ENCODE measurements around the gene CYP8B1.

The CYP8B1 gene

GRCh38 chr3:42843713-42844411 lies 31.8 kb downstream of the CYP8B1 start:
- no peak for TF ChIP-seq CTCF (conservative IDR thresholded peaks at IDR 0.05; ENCODE audit: low read depth, low read length)
- H3K27ac ChIP-seq: no peak overlapping the region
- H3K9ac ChIP-seq: no peak overlapping the region
- H2AFZ ChIP-seq (ENCODE audit: low read depth): no peak overlapping the region
- H3K27me3 ChIP-seq (ENCODE audit: insufficient read depth, low read depth): no peaks in the 10 kb centered on the region
- no peak overlapping the region for H3K4me3 ChIP-seq (IDR thresholded peaks at IDR 0.05; ENCODE audit: insufficient read depth, low read depth, low read length)
- no peak overlapping the region for H3K4me2 ChIP-seq
- H3K79me2 ChIP-seq (ENCODE audit: insufficient read depth, low read depth): no peaks in the 10 kb centered on the region
- no peaks in the 10 kb centered on the region for H3K36me3 ChIP-seq (ENCODE audit: insufficient read depth)
- no peaks in the 10 kb centered on the region for H4K20me1 ChIP-seq (ENCODE audit: insufficient read depth)
- H3K4me1 ChIP-seq (ENCODE audit: low read depth, poor library complexity, severe bottlenecking): no peaks in the 10 kb centered on the region

- Histone ChIP-seq H3K27ac (no peak overlapping the region), H3K79me2 (ENCODE audit: insufficient read depth, low read depth) (no peaks in the 10 kb centered on the region), H3K9ac (no peak overlapping the region), H4K20me1 (ENCODE audit: insufficient read depth) (no peaks in the 10 kb centered on the region), H3K4me2 (no peak overlapping the region), H3K4me3 (IDR thresholded peaks at IDR 0.05; ENCODE audit: insufficient read depth, low read depth, low read length) (no peak overlapping the region), H3K27me3 (ENCODE audit: insufficient read depth, low read depth) (no peaks in the 10 kb centered on the region), H2AFZ (ENCODE audit: low read depth) (no peak overlapping the region), H3K4me1 (ENCODE audit: low read depth, poor library complexity, severe bottlenecking) (no peaks in the 10 kb centered on the region), H3K36me3 (ENCODE audit: insufficient read depth) (no peaks in the 10 kb centered on the region)
- no peak for TF ChIP-seq CTCF (conservative IDR thresholded peaks at IDR 0.05; ENCODE audit: low read depth, low read length)
Measured at GRCh38 chr3:42841332-42841731, 34.3 kb downstream of the CYP8B1 start.

- no peaks in the 10 kb centered on the region for H3K79me2 ChIP-seq (ENCODE audit: insufficient read depth, low read depth)
- no peaks in the 10 kb centered on the region for H3K4me1 ChIP-seq (ENCODE audit: low read depth, poor library complexity, severe bottlenecking)
- no peaks in the 10 kb centered on the region for H3K36me3 ChIP-seq (ENCODE audit: insufficient read depth)
- no peak overlapping the region for H3K27ac ChIP-seq
- H3K9ac ChIP-seq: no peak overlapping the region
- H4K20me1 ChIP-seq (ENCODE audit: insufficient read depth): no peaks in the 10 kb centered on the region
- TF ChIP-seq CTCF (conservative IDR thresholded peaks at IDR 0.05; ENCODE audit: low read depth, low read length): peak; percentile 54
- no peak overlapping the region; the same call in 1 of the 2 replicates for H2AFZ ChIP-seq (ENCODE audit: low read depth)
- no peaks in the 10 kb centered on the region for H3K27me3 ChIP-seq (ENCODE audit: insufficient read depth, low read depth)
- H3K4me3 ChIP-seq (IDR thresholded peaks at IDR 0.05; ENCODE audit: insufficient read depth, low read depth, low read length): no peak overlapping the region
- no peak overlapping the region for H3K4me2 ChIP-seq
Measured at GRCh38 chr3:42839616-42840015, 36.1 kb downstream of the CYP8B1 start.

GRCh38 chr3:42838571-42838970 lies 37.1 kb downstream of the CYP8B1 start:
- Histone ChIP-seq H3K4me1 (ENCODE audit: low read depth, poor library complexity, severe bottlenecking) (no peaks in the 10 kb centered on the region), H3K4me3 (IDR thresholded peaks at IDR 0.05; ENCODE audit: insufficient read depth, low read depth, low read length) (no peak overlapping the region), H3K36me3 (ENCODE audit: insufficient read depth) (no peaks in the 10 kb centered on the region), H4K20me1 (ENCODE audit: insufficient read depth) (no peaks in the 10 kb centered on the region), H3K79me2 (ENCODE audit: insufficient read depth, low read depth) (no peaks in the 10 kb centered on the region), H2AFZ (ENCODE audit: low read depth) (no peak overlapping the region), H3K27me3 (ENCODE audit: insufficient read depth, low read depth) (no peaks in the 10 kb centered on the region), H3K9ac (no peak overlapping the region), H3K27ac (no peak overlapping the region), H3K4me2 (no peak overlapping the region)
- no peak for TF ChIP-seq CTCF (conservative IDR thresholded peaks at IDR 0.05; ENCODE audit: low read depth, low read length)
